GM21526 (cell line): Measurements from ENCODE around the gene FAM240B.

Experiments used
- ATAC-seq: cut with Tn5 transposase; IDR thresholded peaks from one replicate; pipeline ENCODE4 v1.9.1; 2021; ENCODE audit warnings: moderate library complexity; ENCODE audit not compliant: unreplicated experiment, low FRiP score

Gene FAM240B

DNA sequence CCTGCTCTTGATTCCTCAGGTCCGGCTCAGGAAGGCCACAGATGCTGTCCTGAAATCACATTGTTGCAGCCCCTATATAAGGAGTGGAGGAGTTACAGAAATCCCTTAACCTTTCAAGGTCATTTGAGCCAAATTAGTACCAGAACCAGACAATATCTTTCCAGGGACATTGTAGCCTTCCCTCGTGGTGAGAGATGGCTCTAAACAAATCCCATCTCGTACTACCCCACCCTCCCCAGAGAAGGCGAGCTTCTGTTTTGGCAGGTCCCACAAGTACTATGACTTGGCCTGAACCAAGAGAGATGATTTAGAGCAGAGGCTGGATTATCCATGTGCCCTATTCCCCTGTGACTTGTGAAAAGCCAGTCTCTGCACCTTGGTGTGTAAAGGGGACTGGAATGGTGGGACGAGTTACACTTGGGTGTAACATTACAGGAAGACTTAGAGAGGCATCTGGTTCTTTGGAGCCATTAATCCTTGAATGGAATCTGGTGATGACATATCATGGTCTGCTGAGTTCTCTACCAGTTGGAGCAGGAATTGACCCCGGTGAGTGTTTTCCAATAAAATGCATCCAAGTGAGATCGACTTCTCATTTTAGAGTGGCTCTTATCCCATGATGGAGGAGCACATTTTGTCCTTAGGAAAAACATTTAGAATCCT, at the start of gene FAM240B:
TSS of gene FAM240B (minus strand) at position 51 of the 663 bp plus-strand sequence. CDS start 16,134 bp downstream, outside the sequence.
- no peak for ATAC-seq

- ATAC-seq: no peak
Observed at GRCh38 chr9:38768351-38768761, 48.4 kb upstream of the FAM240B start.

DNA sequence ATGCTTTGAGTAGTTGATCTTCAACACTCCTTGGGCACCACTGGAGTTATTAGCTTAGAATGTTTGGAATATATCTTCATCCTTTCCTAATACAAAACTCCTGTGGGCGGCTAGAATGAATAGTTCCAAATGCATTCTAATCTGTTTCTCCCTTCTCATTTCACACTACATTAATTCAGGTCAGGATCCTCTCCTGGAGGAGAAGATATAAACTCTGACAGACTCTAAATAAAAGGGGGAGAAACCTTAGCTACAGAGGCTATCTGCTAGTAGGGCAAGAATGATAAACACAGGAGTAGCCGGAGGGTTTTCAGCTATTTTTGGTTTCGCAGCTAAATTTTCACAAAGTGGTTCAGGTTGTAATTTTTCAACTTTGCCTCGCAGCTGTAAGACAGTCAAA, 45.2 kb upstream of the FAM240B start:
- no peak for ATAC-seq

GRCh38 chr9:38761999-38762398, 42.1 kb upstream of the FAM240B start:
- no peak for ATAC-seq

GRCh38 chr9:38761339-38761738, 41.4 kb upstream of the FAM240B start:
- no peak for ATAC-seq

DNA sequence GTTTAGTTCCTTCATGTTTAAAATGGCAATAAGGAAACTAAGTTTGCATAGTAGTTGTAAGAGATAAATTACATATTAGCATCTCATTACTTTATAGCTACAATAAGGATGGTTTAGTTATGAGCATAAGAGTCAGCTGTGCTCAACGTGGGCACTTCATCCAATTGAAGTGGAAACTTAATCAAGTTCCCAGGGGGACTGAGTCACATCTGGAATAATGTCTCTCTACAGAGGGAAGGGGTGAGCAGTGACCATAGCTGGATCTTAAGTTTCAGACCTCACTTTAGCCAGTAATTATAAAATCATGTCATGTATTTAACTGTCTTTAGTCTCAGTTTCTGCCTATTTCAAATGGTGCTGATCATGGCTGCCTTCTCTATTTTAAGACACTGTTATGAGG, 36.8 kb upstream of the FAM240B start:
- ATAC-seq: no peak

- no peak for ATAC-seq
Observed at GRCh38 chr9:38747941-38748340, 28.0 kb upstream of the FAM240B start.

DNA sequence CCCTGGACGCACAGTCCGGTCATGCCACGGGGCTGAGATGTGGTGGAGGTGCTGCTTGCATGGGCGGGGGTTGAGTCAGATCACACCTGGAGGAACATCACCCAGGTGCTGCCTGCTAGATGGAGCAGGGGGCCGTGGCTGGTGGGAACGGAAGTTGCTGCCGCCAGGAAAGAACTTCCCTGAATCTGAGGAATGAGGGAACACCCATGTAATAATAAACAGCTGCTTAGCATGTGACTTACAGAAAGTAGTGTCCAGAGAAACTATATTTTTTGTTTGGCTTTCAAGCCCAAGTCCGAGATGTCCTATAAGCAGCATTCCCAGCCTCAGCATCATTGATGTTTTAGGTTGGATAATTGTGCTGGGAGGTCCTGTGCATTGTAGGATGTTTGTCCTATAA, 27.1 kb upstream of the FAM240B start:
- no peak for ATAC-seq

GRCh38 chr9:38746303-38746702, 26.4 kb upstream of the FAM240B start:
- no peak for ATAC-seq

DNA sequence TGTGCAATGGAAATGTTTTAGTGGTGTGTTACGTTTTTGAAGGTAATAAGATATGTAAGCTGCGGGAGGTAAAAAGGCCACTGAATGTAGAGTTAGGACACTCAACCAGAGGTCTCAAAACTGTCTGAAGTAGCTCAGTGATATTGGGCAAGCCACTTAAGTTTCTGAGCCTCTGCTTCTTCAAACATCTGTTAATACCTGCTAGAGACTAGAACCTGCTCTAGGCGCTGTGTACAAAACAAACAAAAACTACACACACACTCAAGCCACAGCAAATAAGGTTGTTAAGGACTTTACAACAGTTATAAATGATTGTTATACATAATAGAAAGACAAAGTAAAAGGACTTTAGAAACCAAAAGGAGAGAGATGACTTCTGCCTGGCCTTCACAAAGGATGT, 24.6 kb upstream of the FAM240B start:
- no peak for ATAC-seq

DNA sequence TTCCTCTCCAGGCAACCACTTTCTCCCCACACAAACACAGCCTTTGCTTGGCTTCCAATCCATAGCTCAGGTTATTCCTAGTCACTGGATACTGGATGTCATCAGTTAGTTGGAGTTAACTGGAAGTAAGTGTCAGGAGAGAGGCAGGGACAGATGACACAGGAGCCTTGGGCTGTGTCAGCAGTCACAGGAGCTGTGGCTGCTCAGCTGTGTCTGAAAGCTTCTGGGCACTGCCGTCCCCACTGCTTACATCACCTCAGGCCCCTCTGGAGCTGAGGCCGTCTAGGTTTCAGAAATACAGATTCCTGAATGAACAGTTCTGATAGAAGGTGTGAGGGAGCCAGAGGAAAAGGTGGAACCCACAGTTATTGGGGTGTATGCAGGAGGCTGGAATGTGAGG, 17.3 kb upstream of the FAM240B start:
- no peak for ATAC-seq

DNA sequence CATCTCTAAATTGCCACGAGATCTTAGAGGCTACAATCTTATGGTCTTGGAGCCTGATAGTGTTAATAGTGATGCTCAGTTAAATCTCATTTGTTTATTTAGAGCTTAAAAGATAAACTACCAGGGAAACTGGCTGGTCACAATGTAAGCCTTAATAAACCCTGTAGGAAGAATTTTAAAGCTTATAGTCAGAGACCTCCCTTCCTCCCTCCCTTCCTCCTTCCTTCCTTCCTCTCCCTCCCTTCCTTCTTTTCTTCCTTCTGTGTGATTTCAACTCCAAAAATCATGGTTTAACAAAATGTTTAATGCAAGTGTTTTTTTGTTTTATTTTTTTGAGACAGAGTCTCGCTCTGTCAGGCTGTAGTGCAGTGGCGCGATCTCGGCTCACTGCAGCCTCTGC, 14.9 kb upstream of the FAM240B start:
- ATAC-seq: no peak

DNA sequence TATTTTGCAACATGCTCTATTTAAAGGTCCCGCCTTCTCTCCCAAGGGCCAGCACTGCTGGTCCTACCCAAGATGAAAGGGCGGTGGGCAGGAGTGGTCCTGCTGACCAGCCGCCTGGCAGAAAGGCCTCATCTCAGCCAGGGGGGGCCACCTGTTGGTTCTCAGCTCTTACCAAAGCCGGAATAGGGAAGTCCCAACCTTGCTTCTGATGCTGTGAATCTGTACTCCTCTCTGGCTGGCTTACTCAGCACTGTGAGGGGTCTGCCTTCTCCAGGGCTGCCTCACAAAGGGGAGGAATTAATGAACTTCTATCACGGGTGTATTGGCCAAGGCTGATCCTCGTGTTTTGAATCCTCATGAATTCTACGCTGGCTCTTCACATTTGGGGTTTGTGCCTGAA, 13.6 kb upstream of the FAM240B start:
- ATAC-seq: no peak

DNA sequence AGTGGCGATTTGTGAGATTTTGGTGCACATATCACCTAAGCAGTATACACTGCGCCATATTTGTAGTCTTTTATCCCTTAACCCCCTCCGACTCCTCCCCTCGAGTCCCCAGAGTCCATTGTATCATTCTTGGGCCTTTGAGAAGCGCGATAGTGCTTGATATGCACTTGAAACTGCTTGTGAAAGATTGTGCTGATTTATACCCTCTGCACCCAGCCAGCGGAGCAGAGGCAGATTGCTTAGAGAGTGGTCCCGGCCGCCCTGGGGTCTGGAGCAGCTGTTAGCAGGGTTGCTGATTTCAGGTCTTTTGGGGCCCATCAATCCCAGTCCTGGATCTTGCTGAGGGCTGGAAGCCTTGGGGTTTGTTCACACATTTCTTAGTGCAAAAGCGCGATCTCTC, 13.0 kb upstream of the FAM240B start:
- ATAC-seq: no peak

- no peak for ATAC-seq
Observed at GRCh38 chr9:38727497-38728001, 7.6 kb upstream of the FAM240B start.

GRCh38 chr9:38724754-38725153, 4.8 kb upstream of the FAM240B start:
- no peak for ATAC-seq

DNA sequence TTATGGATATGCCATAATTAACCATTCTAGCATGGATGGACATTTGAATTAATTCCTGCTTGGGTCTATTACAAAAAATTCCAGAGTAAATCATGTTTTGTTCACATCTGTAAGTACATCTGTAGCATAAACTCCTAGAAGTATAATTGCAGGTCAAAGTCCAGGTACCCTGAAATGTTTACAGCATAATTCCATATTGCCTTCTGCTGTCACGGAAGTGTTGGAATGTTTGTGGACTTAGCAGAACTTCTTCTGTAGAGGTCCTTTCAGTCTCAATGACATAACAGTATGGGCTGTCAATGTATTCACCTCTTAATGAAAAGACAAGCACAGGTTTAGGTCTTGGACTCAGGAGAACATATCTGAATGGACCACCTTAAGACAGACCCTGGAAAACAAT, 1.8 kb downstream of the FAM240B start:
- no peak for ATAC-seq

DNA sequence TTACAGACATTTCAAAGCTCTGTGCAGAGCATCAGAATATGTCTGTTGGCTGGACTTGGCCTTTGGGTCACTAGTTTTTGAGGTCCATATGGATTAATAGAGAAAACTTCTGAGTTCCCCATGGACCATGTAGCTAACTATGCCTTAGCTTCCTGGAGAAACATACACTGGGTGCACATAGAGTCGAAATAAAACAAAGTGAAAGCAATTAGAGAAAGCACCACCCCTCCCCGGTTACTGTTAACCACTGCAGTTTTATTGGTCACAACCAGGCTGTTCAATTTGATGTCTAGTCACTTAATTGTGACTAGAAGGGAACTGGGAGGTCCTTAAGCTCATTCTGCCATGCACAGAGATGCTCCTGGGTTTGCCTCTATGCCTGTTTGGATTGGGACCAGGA, 4.2 kb downstream of the FAM240B start:
- ATAC-seq: no peak

GRCh38 chr9:38713426-38713825, 6.5 kb downstream of the FAM240B start:
- no peak for ATAC-seq

DNA sequence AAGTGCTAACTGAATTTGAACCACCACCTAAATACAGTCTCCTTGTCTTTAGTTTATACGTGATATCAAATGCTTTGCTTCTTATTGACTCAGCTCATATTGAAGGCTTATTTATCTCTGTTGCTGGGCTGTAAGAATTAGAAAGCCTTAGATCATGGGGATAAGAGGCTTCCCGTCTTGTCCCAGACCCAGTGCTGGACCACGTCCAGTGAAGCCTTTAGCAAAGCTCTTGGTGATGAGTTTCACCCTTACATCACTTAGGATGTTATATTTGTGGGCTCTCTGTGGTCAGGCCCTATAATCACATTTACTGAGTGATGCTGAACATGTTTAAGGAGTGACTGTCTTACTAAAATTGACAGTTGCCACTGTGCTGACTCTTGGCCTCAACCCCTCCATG, 11.2 kb downstream of the FAM240B start:
- ATAC-seq: no peak

GRCh38 chr9:38707885-38708637, 11.9 kb downstream of the FAM240B start:
- peak; percentile 59 for ATAC-seq

DNA sequence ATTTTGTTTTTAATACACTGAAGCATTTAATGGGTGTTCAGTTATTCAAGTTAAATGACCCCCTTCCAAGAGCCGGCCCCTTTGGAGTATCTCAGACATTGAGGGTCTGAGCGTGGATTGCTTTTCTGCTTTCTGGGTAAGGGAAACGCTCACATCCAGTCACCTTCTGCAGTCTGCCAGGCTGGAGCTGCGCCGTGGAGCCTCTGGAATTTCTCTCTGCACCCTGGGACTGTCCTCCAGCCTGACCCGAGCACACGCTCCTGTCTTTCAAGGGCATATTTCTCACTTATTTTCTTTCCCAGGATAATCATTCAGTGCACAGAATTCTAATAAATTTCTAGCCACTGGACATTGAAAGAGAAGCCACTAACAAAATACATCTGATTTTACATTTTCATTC, 13.4 kb downstream of the FAM240B start:
- no peak for ATAC-seq
